Body of pancreas (tissue), 4 donors: Measurements from ENCODE around the gene RILPL1. TPM values are rescaled to one million over a fixed set of nuclear protein-coding genes. Genes with fewer than 3 reads are reported as not detected.
"Not testable (repeated sequence)": the region's sequence is repeated elsewhere in the genome, so short reads cannot be mapped to it uniquely, and the experiment has no call there.

Experiments used
- ATAC-seq: fragments of 150-250 bp; one replicate; pipeline ENCODE4 v1.9.1; 2016
- DNase-seq, 4 donors: peaks; one replicate each; pipeline ENCODE4 v3.0.0-alpha.2; 2019
- H3K27ac ChIP-seq, 4 donors: fragments of 200-600 bp; sonication (generic); 1 replicate in 3 of 4; 2 replicates in 1 of 4; pipeline versions ENCODE4 v1.5.1 to v1.6.1; 2016 to 2019; ENCODE audit warnings: mild to moderate bottlenecking in 1 of 4, mixed read lengths in 1 of 4, moderate library complexity in 1 of 4
- H3K27me3 ChIP-seq, 2 donors: fragments of 200-600 bp; sonication (generic); one replicate each; pipeline ENCODE4 v1.6.0; 2016; ENCODE audit warnings: mild to moderate bottlenecking in 1 of 2
- H3K36me3 ChIP-seq, 2 donors: fragments of 200-600 bp; sonication (generic); replicated peaks in 1 of 2; 2 replicates each; pipeline ENCODE4 v1.5.1; 2016; ENCODE audit warnings: low read depth in 2 of 2; ENCODE audit not compliant: insufficient read depth in 1 of 2
- H3K4me1 ChIP-seq: fragments of 200-600 bp; sonication (generic); one replicate; pipeline ENCODE4 v1.6.0; 2016
- H3K4me3 ChIP-seq, 2 donors: fragments of 200-600 bp; sonication (generic); 1 replicate in 1 of 2; 2 replicates in 1 of 2; pipeline ENCODE4 v1.5.1; 2016 to 2019
- H3K9me3 ChIP-seq, 3 donors: fragments of 200-600 bp; sonication (generic); 1 replicate in 2 of 3; 2 replicates in 1 of 3; pipeline ENCODE4 v1.5.1; 2016
- POLR2A ChIP-seq, 3 donors: fragments of 450-650 bp; IDR thresholded peaks; one replicate each; pipeline ENCODE4 v1.6.1; 2016; ENCODE audit warnings: antibody characterized with exemption in 3 of 3, mild to moderate bottlenecking in 2 of 3
- WGBS, 2 donors: methylation state at CpG; one replicate each; pipeline ENCODE4 v1.1.5; 2017; 5-methylcytosine and 5-hydroxymethylcytosine counted together
- intact Hi-C: fragments of 100-400 bp; cut with DNase I; formaldehyde crosslinking; loops from one replicate; pipeline ENCODE4 v1.15.1; 2023
- total RNA-seq, 2 donors: library from RNA; depleted of rRNA; stranded (reverse); fragments of >200 nt; gene quantifications; one replicate each; pipeline ENCODE4 v1.1.0, GENCODE V29; 2016
- TF ChIP-seq, protein P1 (sequence below), 7 experiments: fragments of 450-650 bp in 4 of 7; fragments of 200-600 bp in 3 of 7; sonication (generic) in 3 of 7; IDR thresholded peaks; one replicate each; pipeline ENCODE4 v1.5.1; 2016 to 2019; ENCODE audit warnings: antibody characterized with exemption in 7 of 7

Gene RILPL1
- total RNA-seq, 2 donors from 2014 or later: 4.3 to 4.9 TPM

DNA sequence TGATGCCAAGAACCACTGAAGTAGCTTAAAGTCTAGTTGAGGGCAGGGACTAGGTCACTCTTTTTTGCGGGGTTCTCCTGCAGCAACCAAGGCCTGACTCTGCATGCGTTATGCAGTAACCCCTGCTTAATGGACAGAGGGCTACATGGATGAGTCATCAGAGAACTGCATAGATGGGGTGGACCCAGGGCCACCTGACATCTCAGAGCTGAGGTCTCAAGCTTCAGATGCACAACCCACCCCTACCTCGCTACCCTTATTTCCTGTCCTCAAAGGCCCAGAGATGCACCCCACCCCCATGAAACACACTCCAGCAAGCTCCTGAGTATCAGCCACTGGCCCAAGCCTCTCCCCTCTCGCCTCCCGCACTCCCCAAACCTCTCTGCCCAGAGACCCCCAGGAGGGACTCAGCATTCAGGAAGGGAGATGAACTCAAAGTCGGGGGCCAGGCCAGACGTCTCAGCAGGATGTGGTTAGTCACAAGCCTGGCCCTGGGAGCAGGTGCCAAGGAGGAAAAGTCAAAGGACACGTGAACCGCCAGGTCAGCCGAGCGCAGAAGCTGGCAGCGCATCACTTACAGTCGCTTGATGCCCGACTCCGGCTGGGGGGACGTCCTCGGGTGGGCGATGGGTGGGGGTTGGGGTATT lies 49.8 kb downstream of the RILPL1 start:
- Histone ChIP-seq H3K4me1 (no peaks in the 10 kb centered on the region), H3K27me3 (no peaks in the 10 kb centered on the region), H3K4me3 (no peak overlapping the region), H3K27ac (no peak overlapping the region), H3K36me3 (peaks cover 0 to 2% of the 10 kb centered on the region in 2 donors), H3K9me3 (no peaks in the 10 kb centered on the region)
- intact Hi-C loops: no loop called here
- ATAC-seq: no peak
- WGBS, 2 donors: 69 to 90% methylated on average over 18 of the region's 18 CpGs
- DNase-seq: no peak
- TF ChIP-seq, protein P1, sequence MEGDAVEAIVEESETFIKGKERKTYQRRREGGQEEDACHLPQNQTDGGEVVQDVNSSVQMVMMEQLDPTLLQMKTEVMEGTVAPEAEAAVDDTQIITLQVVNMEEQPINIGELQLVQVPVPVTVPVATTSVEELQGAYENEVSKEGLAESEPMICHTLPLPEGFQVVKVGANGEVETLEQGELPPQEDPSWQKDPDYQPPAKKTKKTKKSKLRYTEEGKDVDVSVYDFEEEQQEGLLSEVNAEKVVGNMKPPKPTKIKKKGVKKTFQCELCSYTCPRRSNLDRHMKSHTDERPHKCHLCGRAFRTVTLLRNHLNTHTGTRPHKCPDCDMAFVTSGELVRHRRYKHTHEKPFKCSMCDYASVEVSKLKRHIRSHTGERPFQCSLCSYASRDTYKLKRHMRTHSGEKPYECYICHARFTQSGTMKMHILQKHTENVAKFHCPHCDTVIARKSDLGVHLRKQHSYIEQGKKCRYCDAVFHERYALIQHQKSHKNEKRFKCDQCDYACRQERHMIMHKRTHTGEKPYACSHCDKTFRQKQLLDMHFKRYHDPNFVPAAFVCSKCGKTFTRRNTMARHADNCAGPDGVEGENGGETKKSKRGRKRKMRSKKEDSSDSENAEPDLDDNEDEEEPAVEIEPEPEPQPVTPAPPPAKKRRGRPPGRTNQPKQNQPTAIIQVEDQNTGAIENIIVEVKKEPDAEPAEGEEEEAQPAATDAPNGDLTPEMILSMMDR (IDR thresholded peaks at IDR 0.05): no peak
- TF ChIP-seq POLR2A (IDR thresholded peaks at IDR 0.05): no peak

DNA sequence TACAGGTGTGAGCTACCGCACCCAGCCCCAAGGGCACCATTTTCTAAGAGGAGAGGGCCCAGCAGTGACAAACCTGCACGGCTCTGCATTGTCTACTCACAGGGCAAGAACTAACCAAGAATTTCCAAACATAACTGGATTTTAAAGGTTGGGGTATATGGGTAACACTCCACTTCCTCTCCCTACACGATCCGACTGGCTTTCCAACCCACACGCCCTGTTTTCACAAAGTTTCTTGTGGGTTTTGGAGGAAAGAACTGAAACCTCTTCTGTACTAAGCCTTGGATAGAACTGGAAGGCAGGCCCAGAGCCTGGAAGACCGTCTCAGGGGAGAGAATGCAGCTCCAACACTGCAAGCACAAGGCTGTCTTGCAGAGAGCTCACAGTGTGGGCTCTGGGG lies 50.6 kb downstream of the RILPL1 start:
- Histone ChIP-seq H3K4me1 (no peaks in the 10 kb centered on the region), H3K9me3 (no peaks in the 10 kb centered on the region), H3K36me3 (peaks cover 0 to 2% of the 10 kb centered on the region in 2 donors), H3K27me3 (no peaks in the 10 kb centered on the region), H3K4me3 (no peak overlapping the region), H3K27ac (no peak overlapping the region)
- WGBS, 2 donors: 82 to 85% methylated on average over 6 of the region's 6 CpGs
- TF ChIP-seq, protein P1 (IDR thresholded peaks at IDR 0.05): no peak
- TF ChIP-seq POLR2A (IDR thresholded peaks at IDR 0.05): no peak
- ATAC-seq: no peak
- DNase-seq: no peak
- intact Hi-C loops: no loop called here

DNA sequence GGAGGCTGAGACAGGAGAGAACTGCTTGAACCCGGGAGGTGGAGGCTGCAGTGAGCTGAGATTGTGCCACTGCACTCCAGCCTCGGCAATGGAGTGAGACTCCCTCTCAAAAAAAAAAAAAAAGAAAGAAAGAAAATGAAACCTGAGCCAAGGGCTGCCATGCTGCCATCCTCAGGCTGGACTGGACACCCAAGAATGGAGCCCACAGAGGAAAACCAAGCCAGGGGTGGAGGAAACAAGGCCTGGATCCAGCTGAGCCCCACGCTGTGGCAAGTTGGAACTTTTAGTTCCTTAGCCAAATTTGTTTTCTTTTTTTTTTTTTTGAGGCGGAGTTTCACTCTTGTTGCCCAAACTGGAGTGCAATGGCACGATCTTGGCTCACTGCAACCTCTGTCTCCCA lies 52.3 kb downstream of the RILPL1 start:
- H3K27ac ChIP-seq, H3K27me3 ChIP-seq, H3K9me3 ChIP-seq, H3K4me1 ChIP-seq, H3K4me3 ChIP-seq, ATAC-seq, intact Hi-C loops, H3K36me3 ChIP-seq, DNase-seq: not testable (repeated sequence)
- 88 to 91% methylated on average over 5 of the region's 5 CpGs for WGBS, 2 donors

DNA sequence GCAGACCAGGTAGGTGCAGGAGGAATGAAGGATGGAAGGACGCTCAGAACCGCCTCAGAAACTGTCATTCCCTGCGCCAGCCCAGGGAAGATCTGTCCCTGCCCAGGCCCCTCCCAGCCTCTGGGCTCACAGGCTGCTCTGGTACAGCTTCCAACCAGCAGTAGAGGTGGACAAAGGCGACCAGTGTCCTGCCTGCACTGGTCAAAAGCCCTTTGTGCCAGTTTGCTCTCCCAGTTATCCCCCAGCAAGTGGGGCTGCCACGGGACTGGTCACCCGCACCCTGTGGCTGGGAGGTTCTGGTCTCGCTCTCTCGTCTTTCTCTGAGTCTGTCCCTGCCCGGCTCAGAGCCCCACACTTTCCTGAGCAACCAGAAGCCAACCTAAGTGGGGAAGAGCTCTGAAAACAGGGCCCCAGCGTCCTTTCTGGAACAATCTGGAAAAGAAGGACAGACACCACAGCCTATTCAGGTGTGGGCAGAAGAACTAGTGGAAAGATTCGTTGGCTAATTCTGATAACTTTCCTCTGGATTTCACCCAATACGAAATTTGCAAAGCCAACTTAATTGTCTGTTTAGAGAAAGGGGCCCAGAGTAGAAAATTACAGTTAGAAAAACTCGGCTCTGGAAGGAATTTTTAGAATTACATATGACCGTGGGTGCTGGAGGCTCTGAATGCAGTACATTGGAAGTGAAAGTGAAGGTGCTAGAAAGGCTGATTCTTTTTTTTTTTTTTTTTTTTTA lies 53.9 kb downstream of the RILPL1 start:
- Histone ChIP-seq H3K36me3 (no peaks in the 10 kb centered on the region), H3K4me1 (no peaks in the 10 kb centered on the region), H3K27ac (no peak overlapping the region), H3K9me3 (no peaks in the 10 kb centered on the region), H3K4me3 (no peak overlapping the region), H3K27me3 (no peaks in the 10 kb centered on the region)
- ATAC-seq (no peak), DNase-seq (no peak)
- 73 to 77% methylated on average over 14 of the region's 14 CpGs for WGBS, 2 donors
- intact Hi-C loops: no loop called here
- TF ChIP-seq, protein P1 (IDR thresholded peaks at IDR 0.05): no peak
- no peak for TF ChIP-seq POLR2A (IDR thresholded peaks at IDR 0.05)

DNA sequence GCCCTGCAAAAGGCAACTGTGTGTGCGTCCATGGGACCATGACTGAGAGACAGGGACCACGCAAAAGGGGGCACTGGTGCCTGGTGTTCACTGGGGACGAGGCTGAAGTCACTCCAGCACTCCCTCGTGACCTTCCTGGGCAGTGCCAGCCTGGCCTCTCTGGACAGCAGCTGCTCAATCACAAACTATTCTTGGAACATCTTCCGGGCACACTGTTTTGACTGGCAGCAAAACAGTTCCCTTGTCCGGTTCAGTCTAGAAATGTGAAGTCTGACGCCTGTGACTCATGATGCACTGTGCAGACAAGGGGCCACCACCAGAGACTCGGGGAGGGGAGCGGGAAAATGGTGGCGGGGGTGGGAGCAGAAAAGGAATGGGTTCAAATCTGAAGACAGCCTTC lies 54.8 kb downstream of the RILPL1 start:
- Histone ChIP-seq H3K27me3 (no peaks in the 10 kb centered on the region), H3K9me3 (no peaks in the 10 kb centered on the region), H3K36me3 (no peaks in the 10 kb centered on the region), H3K4me1 (no peaks in the 10 kb centered on the region), H3K27ac (no peak overlapping the region), H3K4me3 (no peak overlapping the region)
- 85 to 92% methylated on average over 10 of the region's 10 CpGs for WGBS, 2 donors
- peak; percentile 33 for ATAC-seq
- DNase-seq: no peak
- intact Hi-C loops: no loop called here
- TF ChIP-seq POLR2A (IDR thresholded peaks at IDR 0.05): no peak
- TF ChIP-seq, protein P1 (IDR thresholded peaks at IDR 0.05): no peak
